B cell (primary cell): ENCODE measurements around the gene FXYD1. TPM values are rescaled to one million over a fixed set of nuclear protein-coding genes. Genes with fewer than 3 reads are reported as not detected.

Experiments used
- ATAC-seq: fragments of 200-7000 bp; cut with Tn5 transposase; one replicate; pipeline ENCODE4 v1.10.0; 2021; ENCODE audit warnings: low read depth, mild to moderate bottlenecking, moderate number of reproducible peaks, moderate library complexity
- CTCF ChIA-PET: fragments of 350-600 bp; sonication (Branson Sonifier 250); formaldehyde crosslinking; loops from one replicate; lab custom pipeline; 2021; ENCODE audit warnings: antibody characterized with exemption, inconsistent platforms; lab: Charles Lee
- POLR2A ChIA-PET: fragments of 350-600 bp; sonication (Branson Sonifier 250); formaldehyde crosslinking; loops from one replicate; lab custom pipeline; 2021; ENCODE audit warnings: antibody characterized with exemption; lab: Charles Lee
- DNase-seq: peaks from one replicate; pipeline ENCODE4 v3.0.0; 2013
- H2AFZ ChIP-seq: 2 replicates; pipeline ENCODE4 v1.6.1; 2012; ENCODE audit warnings: mild to moderate bottlenecking, low read depth, low read length; ENCODE audit not compliant: insufficient read depth, poor library complexity, severe bottlenecking
- H3K27ac ChIP-seq, 2 donors: 1 replicate in 1 of 2; 2 replicates in 1 of 2; pipeline ENCODE4 v1.5.1; 2012 to 2013; ENCODE audit warnings: low read length in 2 of 2, mild to moderate bottlenecking in 2 of 2, moderate library complexity in 1 of 2
- H3K27me3 ChIP-seq, 4 experiments: fragments of 200-600 bp in 1 of 4; sonication (generic) in 1 of 4; replicated peaks in 1 of 4; 1 replicate in 2 of 4; 2 replicates in 2 of 4; pipeline versions ENCODE4 v1.6.1 to v1.7.0; 2013 to 2016; ENCODE audit warnings: low read length in 3 of 4, mild to moderate bottlenecking in 2 of 4, mixed read lengths in 1 of 4, moderate library complexity in 1 of 4; ENCODE audit not compliant: insufficient read depth in 4 of 4, control insufficient read depth in 3 of 4; ENCODE audit errors: control extremely low read depth in 1 of 4
- H3K36me3 ChIP-seq, 2 experiments: replicated peaks in 1 of 2; 1 replicate in 1 of 2; 2 replicates in 1 of 2; pipeline versions ENCODE4 v1.6.1 to v1.7.1; 2013; ENCODE audit warnings: low read length in 1 of 2; ENCODE audit not compliant: insufficient read depth in 2 of 2, control insufficient read depth in 1 of 2; ENCODE audit errors: control extremely low read depth in 1 of 2, extremely low read depth in 1 of 2
- H3K4me1 ChIP-seq, 2 donors: fragments of 200-600 bp in 1 of 2; sonication (generic) in 1 of 2; 1 replicate in 1 of 2; 2 replicates in 1 of 2; pipeline versions ENCODE4 v1.5.1 to v1.6.1; 2013 to 2017; ENCODE audit warnings: low read length in 2 of 2; ENCODE audit not compliant: control insufficient read depth in 2 of 2, insufficient read depth in 2 of 2
- H3K4me2 ChIP-seq: replicated peaks from 2 replicates; pipeline ENCODE3; 2012; ENCODE audit warnings: mild to moderate bottlenecking, low read depth, low read length; ENCODE audit not compliant: poor library complexity, severe bottlenecking
- H3K4me3 ChIP-seq, 5 experiments: fragments of 200-600 bp in 1 of 5; sonication (generic) in 1 of 5; 1 replicate in 3 of 5; 2 replicates in 2 of 5; pipeline versions ENCODE4 v1.5.1 to v1.7.0; 2011 to 2016; ENCODE audit warnings: low read length in 4 of 5, mild to moderate bottlenecking in 4 of 5, low read depth in 2 of 5, control low read depth in 1 of 5, moderate library complexity in 1 of 5; ENCODE audit not compliant: insufficient read depth in 1 of 5; ENCODE audit errors: control extremely low read depth in 1 of 5, extremely low read depth in 1 of 5
- H3K79me2 ChIP-seq: fragments of 200-600 bp; sonication (generic); one replicate; pipeline ENCODE4 v1.6.0; 2016; ENCODE audit warnings: low read length; ENCODE audit not compliant: control insufficient read depth, insufficient read depth
- H3K9ac ChIP-seq: fragments of 200-600 bp; sonication (generic); 2 replicates; pipeline ENCODE4 v1.6.1; 2017; ENCODE audit warnings: mild to moderate bottlenecking, low read length, moderate library complexity
- H3K9me3 ChIP-seq, 3 donors: one replicate each; pipeline versions ENCODE4 v1.6.1 to v1.7.1; 2013; ENCODE audit warnings: low read length in 2 of 3; ENCODE audit not compliant: control insufficient read depth in 2 of 3, insufficient read depth in 1 of 3; ENCODE audit errors: control extremely low read depth in 1 of 3
- H4K20me1 ChIP-seq: 2 replicates; pipeline ENCODE4 v1.6.0; 2012; ENCODE audit warnings: mild to moderate bottlenecking, low read length; ENCODE audit not compliant: insufficient read depth, control insufficient read depth, poor library complexity, severe bottlenecking
- H3K27ac Mint-ChIP-seq: one replicate; pipeline ENCODE4 v1.8.0; 2021; ENCODE audit warnings: mixed read lengths
- H3K27me3 Mint-ChIP-seq: one replicate; pipeline ENCODE4 v1.8.0; 2021; ENCODE audit warnings: mixed read lengths
- H3K4me1 Mint-ChIP-seq: one replicate; pipeline ENCODE4 v1.8.0; 2021; ENCODE audit warnings: mixed read lengths
- H3K4me3 Mint-ChIP-seq: one replicate; pipeline ENCODE4 v1.8.0; 2021; ENCODE audit warnings: mixed read lengths
- H3K9me3 Mint-ChIP-seq: one replicate; pipeline ENCODE4 v1.8.0; 2022; ENCODE audit warnings: mixed read lengths; ENCODE audit not compliant: insufficient read depth
- EZH2 ChIP-seq: IDR thresholded peaks from 2 replicates; pipeline ENCODE4 v1.6.1; 2012; ENCODE audit warnings: borderline replicate concordance, low read depth, mild to moderate bottlenecking, moderate library complexity, low read length; ENCODE audit not compliant: insufficient read depth, poor library complexity, severe bottlenecking
- WGBS: methylation state at CpG from one replicate; pipeline ENCODE4 v1.1.5; 2013; ENCODE audit warnings: missing lambda C conversion rate; ENCODE audit not compliant: insufficient coverage; 5-methylcytosine and 5-hydroxymethylcytosine counted together
- intact Hi-C: fragments of 100-400 bp; cut with micrococcal nuclease; formaldehyde crosslinking; loops from one replicate; pipeline ENCODE4 v1.10.0; 2022
- polyA plus RNA-seq: library from polyadenylated mRNA; depleted of rRNA; stranded (reverse); fragments of >200 nt; gene quantifications from 2 replicates; pipeline ENCODE4 v1.2.3, GENCODE V29; 2012
- total RNA-seq, 2 donors: library from RNA; stranded (reverse); fragments of 120-200 nt in 1 of 2; gene quantifications; 1 replicate in 1 of 2; 2 replicates in 1 of 2; pipeline versions ENCODE4 v1.2.3 to v1.2.4, GENCODE V29; 2013 to 2022
- TF ChIP-seq, protein P1 (sequence below): fragments of 200-600 bp; IDR thresholded peaks from one replicate; pipeline ENCODE4 v1.8.0; 2022; ENCODE audit warnings: antibody characterized with exemption, mild to moderate bottlenecking

Gene FXYD1
- total and polyA plus RNA-seq, 2 donors (not counting 1 experiment from before 2014, with no cell fraction given): 3.1 to 4.7 TPM

DNA sequence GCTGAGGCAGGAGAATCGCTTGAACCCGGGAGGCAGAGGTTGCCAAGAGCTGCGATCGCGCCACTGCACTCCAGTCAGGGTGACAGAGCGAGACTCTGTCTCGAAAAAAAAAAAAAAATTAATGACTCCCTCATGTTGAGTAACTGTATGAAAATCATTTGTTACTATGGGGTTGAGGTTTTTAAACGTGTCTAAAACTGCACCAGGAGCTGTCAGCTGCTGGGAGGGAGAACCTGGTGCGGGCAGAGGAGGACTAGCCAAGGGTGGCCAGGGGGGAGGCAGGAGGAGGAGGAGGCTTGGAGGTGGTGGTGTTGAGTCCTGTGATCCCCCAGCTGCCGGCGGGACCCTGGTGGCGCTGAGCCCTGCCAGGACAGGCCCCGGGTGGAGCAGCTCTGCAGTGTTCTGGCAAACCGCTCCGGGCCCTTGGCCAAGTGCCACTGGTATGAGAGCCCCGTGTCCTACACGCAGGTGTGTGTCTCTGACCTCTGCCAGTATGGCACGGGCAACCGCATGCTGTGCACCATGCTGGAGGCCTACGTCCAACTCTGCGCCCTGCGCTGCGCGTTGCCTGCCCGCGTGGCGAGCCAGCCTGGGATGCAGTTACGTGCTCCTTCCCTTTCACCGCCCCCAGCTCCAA is 40.1 kb upstream of the FXYD1 start:
- intact Hi-C loops: no loop called here
- Histone ChIP-seq H3K27me3 (no peaks in the 10 kb centered on the region), H3K79me2 (no peaks in the 10 kb centered on the region), H3K9ac (no peak overlapping the region), H3K27ac (no peak overlapping the region), H3K4me2 (no peak overlapping the region), H3K9me3 (no peaks in the 10 kb centered on the region), H4K20me1 (no peaks in the 10 kb centered on the region), H3K4me3 (no peak overlapping the region), H2AFZ (no peak overlapping the region), H3K4me1 (no peaks in the 10 kb centered on the region), H3K36me3 (no peaks in the 10 kb centered on the region)
- CTCF ChIA-PET: interaction anchor here (0.7 to 1.9 kb wide), 5 partner anchors 9 to 54 kb away, joined by 3 to 5 read pairs (median 4); no protein-coding TSS in a partner anchor
- TF ChIP-seq, protein P1, sequence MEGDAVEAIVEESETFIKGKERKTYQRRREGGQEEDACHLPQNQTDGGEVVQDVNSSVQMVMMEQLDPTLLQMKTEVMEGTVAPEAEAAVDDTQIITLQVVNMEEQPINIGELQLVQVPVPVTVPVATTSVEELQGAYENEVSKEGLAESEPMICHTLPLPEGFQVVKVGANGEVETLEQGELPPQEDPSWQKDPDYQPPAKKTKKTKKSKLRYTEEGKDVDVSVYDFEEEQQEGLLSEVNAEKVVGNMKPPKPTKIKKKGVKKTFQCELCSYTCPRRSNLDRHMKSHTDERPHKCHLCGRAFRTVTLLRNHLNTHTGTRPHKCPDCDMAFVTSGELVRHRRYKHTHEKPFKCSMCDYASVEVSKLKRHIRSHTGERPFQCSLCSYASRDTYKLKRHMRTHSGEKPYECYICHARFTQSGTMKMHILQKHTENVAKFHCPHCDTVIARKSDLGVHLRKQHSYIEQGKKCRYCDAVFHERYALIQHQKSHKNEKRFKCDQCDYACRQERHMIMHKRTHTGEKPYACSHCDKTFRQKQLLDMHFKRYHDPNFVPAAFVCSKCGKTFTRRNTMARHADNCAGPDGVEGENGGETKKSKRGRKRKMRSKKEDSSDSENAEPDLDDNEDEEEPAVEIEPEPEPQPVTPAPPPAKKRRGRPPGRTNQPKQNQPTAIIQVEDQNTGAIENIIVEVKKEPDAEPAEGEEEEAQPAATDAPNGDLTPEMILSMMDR: no peak
- no peak for TF ChIP-seq EZH2
- no peaks in the 10 kb centered on the region for H3K9me3 Mint-ChIP-seq
- ATAC-seq (no peak), DNase-seq (no peak)
- no peak overlapping the region for H3K27ac Mint-ChIP-seq
- no peaks in the 10 kb centered on the region for H3K27me3 Mint-ChIP-seq
- POLR2A ChIA-PET: no interaction called here
- 91% methylated on average over 26 of the region's 29 CpGs for WGBS
- no peak overlapping the region for H3K4me3 Mint-ChIP-seq
- H3K4me1 Mint-ChIP-seq: no peaks in the 10 kb centered on the region

DNA sequence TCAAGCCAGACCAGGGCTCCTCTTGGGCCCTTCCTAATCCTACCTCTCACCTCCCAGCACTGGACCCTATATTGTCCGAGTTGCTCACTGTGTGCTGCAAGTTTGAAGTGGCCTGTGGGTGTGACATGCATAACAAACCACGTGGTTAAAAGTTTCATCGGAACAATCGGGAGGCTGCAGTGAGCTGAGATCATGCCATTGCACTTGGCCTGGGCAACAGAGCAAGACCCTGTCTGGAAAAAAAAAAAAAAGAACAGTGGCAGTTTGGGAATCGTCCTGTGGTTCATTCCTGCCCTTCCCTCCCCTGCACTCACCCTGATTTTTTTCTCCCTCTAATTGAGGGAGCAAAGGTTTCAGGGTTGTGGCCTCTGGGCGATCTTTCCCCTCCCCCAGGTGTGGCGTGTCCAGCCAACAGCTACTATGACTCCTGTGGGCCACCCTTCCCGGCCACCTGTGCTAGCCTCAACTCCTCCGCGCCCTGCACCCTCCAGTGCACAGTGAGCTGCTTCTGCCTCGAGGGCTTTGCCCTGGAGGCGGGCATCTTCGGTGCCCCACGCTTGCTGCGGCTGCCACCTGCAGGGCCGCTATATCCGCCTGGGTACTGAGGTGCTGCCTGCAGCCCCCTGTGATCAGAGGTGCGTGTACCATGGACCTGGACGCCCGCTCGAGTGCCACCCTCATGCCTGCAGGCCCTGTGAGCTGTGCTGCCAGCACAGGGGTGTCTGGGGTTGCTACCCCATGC is 39.3 kb upstream of the FXYD1 start:
- ChIA-PET CTCF (interaction anchor here (1.5 to 1.9 kb wide), 3 partner anchors 9 to 32 kb away, joined by 3 to 6 read pairs (median 5); no protein-coding TSS in a partner anchor), POLR2A (interaction anchor here (0.9 kb wide), 1 partner anchor 127 kb away, joined by 3 read pairs; no protein-coding TSS in a partner anchor)
- Mint-ChIP-seq H3K4me1 (no peaks in the 10 kb centered on the region), H3K27ac (no peak overlapping the region), H3K27me3 (no peaks in the 10 kb centered on the region), H3K4me3 (no peak overlapping the region), H3K9me3 (no peaks in the 10 kb centered on the region)
- H3K36me3 ChIP-seq: no peaks in the 10 kb centered on the region
- no peaks in the 10 kb centered on the region for H3K9me3 ChIP-seq
- H3K4me3 ChIP-seq: no peak overlapping the region
- H3K27ac ChIP-seq: no peak overlapping the region
- H3K79me2 ChIP-seq: no peaks in the 10 kb centered on the region
- no peak overlapping the region for H3K9ac ChIP-seq
- TF ChIP-seq EZH2: no peak
- TF ChIP-seq, protein P1: no peak
- no peaks in the 10 kb centered on the region for H3K4me1 ChIP-seq
- H3K27me3 ChIP-seq: no peaks in the 10 kb centered on the region
- no peak overlapping the region for H3K4me2 ChIP-seq
- intact Hi-C loops: no loop called here
- DNase-seq: no peak
- no peak overlapping the region for H2AFZ ChIP-seq
- H4K20me1 ChIP-seq: no peaks in the 10 kb centered on the region
- ATAC-seq: no peak
- 77% methylated on average over 17 of the region's 21 CpGs for WGBS
